GM12878 (cell line): Measurements from ENCODE around the gene ATXN1. TPM values are rescaled to one million over a fixed set of nuclear protein-coding genes. Genes with fewer than 3 reads are reported as not detected.

Experiments used
- BRCA1 ChIP-seq: IDR thresholded peaks from 2 replicates; pipeline ENCODE4 v1.6.1; 2011; ENCODE audit warnings: low read depth, low read length, improper control_type of control experiment
- CHD4 ChIP-seq: fragments of 200-600 bp; sonication (generic); IDR thresholded peaks from 2 replicates; pipeline ENCODE4 v1.6.1; 2016; ENCODE audit warnings: mild to moderate bottlenecking
- EZH2 ChIP-seq: IDR thresholded peaks from 2 replicates; pipeline ENCODE4 v1.6.1; 2012; ENCODE audit warnings: low read depth, mild to moderate bottlenecking, control low read depth, inconsistent platforms, low read length, borderline replicate concordance; ENCODE audit not compliant: control insufficient read depth
- JUND ChIP-seq: IDR thresholded peaks from 2 replicates; pipeline ENCODE4 v1.6.1; 2012; ENCODE audit warnings: low read depth, mild to moderate bottlenecking, low read length, improper control_type of control experiment, moderate library complexity
- SIX5 ChIP-seq: IDR thresholded peaks from 2 replicates; pipeline ENCODE4 v1.6.1; 2011; ENCODE audit warnings: mild to moderate bottlenecking, low read depth, low read length, moderate library complexity; ENCODE audit not compliant: severe bottlenecking
- SPI1 ChIP-seq: IDR thresholded peaks from 2 replicates; pipeline ENCODE4 v1.6.1; 2011; ENCODE audit warnings: low read depth, mild to moderate bottlenecking, low read length, moderate library complexity, borderline replicate concordance; ENCODE audit not compliant: insufficient read depth
- polyA plus RNA-seq, 11 experiments: library from polyadenylated mRNA; depleted of rRNA in 4 of 11; unstranded in 6 of 11; stranded (reverse) in 5 of 11; fragments of >200 nt; fragmentation: Nextera tagmentation in 4 of 11; fragmentation: Illumina TruSeq in 1 of 11; extraction: Ambion mirVana in 4 of 11; extraction: Trizol in 1 of 11; gene quantifications; 1 replicate in 1 of 11; 2 replicates in 10 of 11; pipeline versions ENCODE4 v1.2.1 to v1.2.3, GENCODE V29; 2011 to 2016; ENCODE audit warnings: inconsistent platforms in 2 of 11, missing spikeins in 2 of 11, low read depth in 1 of 11
- total RNA-seq, 4 experiments: library from RNA; depleted of rRNA in 3 of 4; stranded (reverse); fragments of >200 nt in 3 of 4; fragmentation: Illumina TruSeq in 1 of 4; extraction: Trizol in 1 of 4; gene quantifications; 2 replicates each; pipeline versions ENCODE4 v1.2.1 to v1.2.3, GENCODE V29; 2013 to 2021
- TF ChIP-seq, protein P1 (sequence below): fragments of 450-650 bp; formaldehyde crosslinking; IDR thresholded peaks from 2 replicates; pipeline ENCODE4 v1.4.0; 2022; ENCODE audit warnings: mild to moderate bottlenecking, moderate library complexity
- TF ChIP-seq, protein P2 (sequence below): fragments of 450-650 bp; IDR thresholded peaks from 2 replicates; pipeline ENCODE4 v1.6.1; 2014; ENCODE audit warnings: mild to moderate bottlenecking

The ATXN1 gene
- total and polyA plus RNA-seq, 10 of the 15 experiments (the other 5 are each of a cell fraction or from before 2014, with no cell fraction given), result 12.2 to 51.2 (median 20.5) TPM

DNA sequence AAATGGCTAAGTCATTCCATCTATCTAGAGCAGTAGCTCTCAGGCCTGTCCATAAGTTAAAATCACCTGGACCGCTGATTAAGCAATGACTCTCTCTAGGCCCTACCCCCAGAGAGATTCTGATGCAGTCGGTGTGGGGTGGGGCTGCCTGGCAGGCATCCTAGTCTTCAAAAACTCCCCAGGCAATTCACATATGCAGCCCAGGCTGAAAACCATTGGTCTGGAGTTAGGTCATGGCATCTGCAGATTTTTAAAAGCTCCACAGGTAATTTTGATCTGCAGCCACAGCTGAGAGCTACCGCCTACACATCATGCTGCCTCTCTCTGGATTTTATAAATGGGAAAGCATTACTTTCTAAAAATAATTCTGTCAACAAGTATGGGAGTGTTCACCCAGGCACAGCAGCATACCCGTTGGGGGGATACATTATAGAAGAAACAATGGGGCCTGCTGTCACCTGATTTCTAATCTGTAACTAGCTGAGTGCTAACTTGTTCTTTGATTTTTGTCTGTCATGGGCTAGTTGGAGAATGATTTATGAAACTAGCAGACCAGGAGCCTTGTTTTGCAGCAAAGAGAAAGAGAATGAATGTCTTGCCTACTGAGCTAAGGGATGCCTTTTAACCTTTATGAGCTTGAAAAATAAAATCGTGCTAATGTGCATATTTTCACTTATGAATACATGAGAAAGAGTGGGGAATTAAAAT lies 44.1 kb upstream of the ATXN1 start (continued):
- TF ChIP-seq BRCA1, result no peak
- TF ChIP-seq, protein P1, sequence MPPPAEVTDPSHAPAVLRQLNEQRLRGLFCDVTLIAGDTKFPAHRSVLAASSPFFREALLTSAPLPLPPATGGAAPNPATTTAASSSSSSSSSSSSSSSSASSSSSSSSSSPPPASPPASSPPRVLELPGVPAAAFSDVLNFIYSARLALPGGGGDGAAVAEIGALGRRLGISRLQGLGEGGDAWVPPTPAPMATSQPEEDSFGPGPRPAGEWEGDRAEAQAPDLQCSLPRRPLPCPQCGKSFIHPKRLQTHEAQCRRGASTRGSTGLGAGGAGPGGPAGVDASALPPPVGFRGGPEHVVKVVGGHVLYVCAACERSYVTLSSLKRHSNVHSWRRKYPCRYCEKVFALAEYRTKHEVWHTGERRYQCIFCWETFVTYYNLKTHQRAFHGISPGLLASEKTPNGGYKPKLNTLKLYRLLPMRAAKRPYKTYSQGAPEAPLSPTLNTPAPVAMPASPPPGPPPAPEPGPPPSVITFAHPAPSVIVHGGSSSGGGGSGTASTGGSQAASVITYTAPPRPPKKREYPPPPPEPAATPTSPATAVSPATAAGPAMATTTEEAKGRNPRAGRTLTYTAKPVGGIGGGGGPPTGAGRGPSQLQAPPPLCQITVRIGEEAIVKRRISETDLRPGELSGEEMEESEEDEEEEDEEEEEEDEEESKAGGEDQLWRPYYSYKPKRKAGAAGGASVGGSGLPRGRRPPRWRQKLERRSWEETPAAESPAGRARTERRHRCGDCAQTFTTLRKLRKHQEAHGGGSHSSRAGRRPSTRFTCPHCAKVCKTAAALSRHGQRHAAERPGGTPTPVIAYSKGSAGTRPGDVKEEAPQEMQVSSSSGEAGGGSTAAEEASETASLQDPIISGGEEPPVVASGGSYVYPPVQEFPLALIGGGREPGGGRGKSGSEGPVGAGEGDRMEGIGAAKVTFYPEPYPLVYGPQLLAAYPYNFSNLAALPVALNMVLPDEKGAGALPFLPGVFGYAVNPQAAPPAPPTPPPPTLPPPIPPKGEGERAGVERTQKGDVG, result no peak
- TF ChIP-seq SPI1, result no peak
- TF ChIP-seq, protein P2, sequence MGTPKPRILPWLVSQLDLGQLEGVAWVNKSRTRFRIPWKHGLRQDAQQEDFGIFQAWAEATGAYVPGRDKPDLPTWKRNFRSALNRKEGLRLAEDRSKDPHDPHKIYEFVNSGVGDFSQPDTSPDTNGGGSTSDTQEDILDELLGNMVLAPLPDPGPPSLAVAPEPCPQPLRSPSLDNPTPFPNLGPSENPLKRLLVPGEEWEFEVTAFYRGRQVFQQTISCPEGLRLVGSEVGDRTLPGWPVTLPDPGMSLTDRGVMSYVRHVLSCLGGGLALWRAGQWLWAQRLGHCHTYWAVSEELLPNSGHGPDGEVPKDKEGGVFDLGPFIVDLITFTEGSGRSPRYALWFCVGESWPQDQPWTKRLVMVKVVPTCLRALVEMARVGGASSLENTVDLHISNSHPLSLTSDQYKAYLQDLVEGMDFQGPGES, result no peak
- TF ChIP-seq CHD4, result no peak
- TF ChIP-seq JUND, result no peak
- no peak for TF ChIP-seq EZH2
- TF ChIP-seq SIX5, result no peak
